HepG2 (cell line): ENCODE results near the gene TRPV2. TPM values are rescaled to one million over a fixed set of nuclear protein-coding genes. Genes with fewer than 3 reads are reported as not detected.

Experiments
- ATAC-seq: fragments of 200-7000 bp; cut with Tn5 transposase; 3 replicates; pipeline ENCODE4 v1.9.1; 2020; ENCODE audit warnings: mild to moderate bottlenecking, moderate library complexity
- BruUV-seq: library from RNA; stranded (reverse); fragments of 400-500 nt; replicated peaks from 2 replicates; lab custom pipeline; 2021; lab: Mats Ljungman, UMichigan
- CTCF ChIA-PET: fragments of 300-600 bp; formaldehyde crosslinking; extraction: SDS; loops from one replicate; lab custom pipeline; 2021; ENCODE audit warnings: low total read pairs, inconsistent platforms, low intra/inter-chr PET ratio; lab: Yijun Ruan, JAX
- POLR2A ChIA-PET: fragments of 350-600 bp; sonication (Branson Sonifier 250); formaldehyde crosslinking; loops from one replicate; lab custom pipeline; 2020; ENCODE audit warnings: antibody characterized with exemption, inconsistent platforms; lab: Yijun Ruan, JAX
- DNase-seq: peaks from one replicate; pipeline ENCODE4 v3.0.0-alpha.2; 2015; ENCODE audit warnings: low spot score
- FAIRE-seq: peaks from 3 replicates; lab custom pipeline; 2011; peaks lifted over from hg19 to GRCh38; lab: Jason Lieb, UNC
- H2AFZ ChIP-seq: one replicate; pipeline ENCODE4 v1.6.1; 2011; ENCODE audit warnings: low read length, inconsistent platforms
- H3K27ac ChIP-seq: fragments of 300-600 bp; 3 replicates; pipeline ENCODE4 v1.8.0; 2011; ENCODE audit warnings: mixed run types, mild to moderate bottlenecking, mixed read lengths, low read length, inconsistent platforms; ENCODE audit not compliant: insufficient read depth; ENCODE audit errors: extremely low read length
- H3K27me3 ChIP-seq, 2 experiments: fragments of 200-600 bp in 1 of 2; 2 replicates in 1 of 2; 3 replicates in 1 of 2; pipeline versions ENCODE4 v1.6.0 to v1.8.0; 2011; ENCODE audit warnings: low read length in 2 of 2, mild to moderate bottlenecking in 2 of 2, moderate library complexity in 2 of 2, inconsistent platforms in 1 of 2; ENCODE audit not compliant: insufficient read depth in 2 of 2, control insufficient read depth in 1 of 2
- H3K36me3 ChIP-seq, 2 experiments: fragments of 200-600 bp in 1 of 2; replicated peaks in 1 of 2; 2 replicates in 1 of 2; 3 replicates in 1 of 2; pipeline versions ENCODE4 v1.5.1 to v1.8.0; 2011; ENCODE audit warnings: low read length in 2 of 2, inconsistent platforms in 1 of 2; ENCODE audit not compliant: insufficient read depth in 2 of 2, control insufficient read depth in 1 of 2
- H3K4me1 ChIP-seq: 2 replicates; pipeline ENCODE4 v1.5.1; 2012; ENCODE audit warnings: low read length, inconsistent platforms; ENCODE audit not compliant: insufficient read depth
- H3K4me2 ChIP-seq: 2 replicates; pipeline ENCODE4 v1.6.0; 2011; ENCODE audit warnings: low read depth, low read length, inconsistent platforms
- H3K4me3 ChIP-seq, 3 experiments: fragments of 200-600 bp in 1 of 3; sonication (generic), shearing (Covaris generic) in 1 of 3; replicated peaks in 1 of 3; 2 replicates each; pipeline ENCODE4 v1.5.1; 2011 to 2016; ENCODE audit warnings: low read length in 3 of 3, inconsistent platforms in 2 of 3, low read depth in 2 of 3, mild to moderate bottlenecking in 2 of 3, control low read depth in 1 of 3, mixed read lengths in 1 of 3; ENCODE audit not compliant: insufficient read depth in 1 of 3
- H3K79me2 ChIP-seq: one replicate; pipeline ENCODE4 v1.6.1; 2011; ENCODE audit warnings: low read length, inconsistent platforms; ENCODE audit not compliant: insufficient read depth
- H3K9ac ChIP-seq: 2 replicates; pipeline ENCODE4 v1.6.0; 2011; ENCODE audit warnings: mild to moderate bottlenecking, low read depth, low read length, inconsistent platforms; ENCODE audit not compliant: insufficient read depth
- H3K9me3 ChIP-seq: 2 replicates; pipeline ENCODE4 v1.5.1; 2012; ENCODE audit warnings: mild to moderate bottlenecking, low read length
- H4K20me1 ChIP-seq: 2 replicates; pipeline ENCODE4 v1.6.0; 2011; ENCODE audit warnings: inconsistent platforms, mild to moderate bottlenecking, low read length, moderate library complexity; ENCODE audit not compliant: insufficient read depth
- RAD21 ChIP-seq: fragments of 450-650 bp; formaldehyde crosslinking; IDR thresholded peaks from 2 replicates; pipeline ENCODE4 v1.5.0; 2020; ENCODE audit warnings: mild to moderate bottlenecking
- ZNF558 ChIP-seq: sonication (generic); formaldehyde crosslinking; IDR thresholded peaks from 2 replicates; pipeline ENCODE4 v1.9.0; 2022; ENCODE audit warnings: mild to moderate bottlenecking, missing genetic modification reagents, borderline replicate concordance
- ZNF563 ChIP-seq: sonication (generic); formaldehyde crosslinking; IDR thresholded peaks from 2 replicates; pipeline ENCODE4 v1.8.0; 2022; ENCODE audit warnings: mild to moderate bottlenecking, moderate library complexity, missing genetic modification reagents
- WGBS: methylation state at CpG from one replicate; pipeline ENCODE4 v1.1.6; 2017; ENCODE audit warnings: low lambda C conversion rate; 5-methylcytosine and 5-hydroxymethylcytosine counted together
- in situ Hi-C: cut with HindIII; loops from 2 replicates; pipeline ENCODE4 v1.10.0; 2017; ENCODE audit warnings: low pct_unique_long_range_greater_than_20kb; ENCODE audit not compliant: extremely low pct_ligation_motif_present
- intact Hi-C: fragments of 100-400 bp; cut with micrococcal nuclease; formaldehyde crosslinking; loops from one replicate; pipeline ENCODE4 v1.10.0; 2022; ENCODE audit not compliant: unreplicated experiment
- polyA plus RNA-seq, 8 experiments: library from polyadenylated mRNA; depleted of rRNA in 3 of 8; stranded (reverse) in 7 of 8; unstranded in 1 of 8; fragments of >200 nt; fragmentation: Illumina TruSeq in 4 of 8; extraction: Trizol in 4 of 8; gene quantifications; 2 replicates each; pipeline versions ENCODE4 v1.2.1 to v1.2.3, GENCODE V29; 2011 to 2016; ENCODE audit warnings: low read depth in 4 of 8, missing spikeins in 1 of 8, mixed read lengths in 1 of 8; ENCODE audit not compliant: insufficient read depth in 1 of 8
- total RNA-seq, 5 experiments: library from RNA; depleted of rRNA; stranded (reverse); fragments of >200 nt; fragmentation: Illumina TruSeq; extraction: Trizol; gene quantifications; 2 replicates each; pipeline ENCODE4 v1.2.3, GENCODE V29; 2016; ENCODE audit warnings: low read depth in 1 of 5
- TF ChIP-seq, protein P1 (sequence below): sonication (generic); formaldehyde crosslinking; IDR thresholded peaks from 2 replicates; pipeline ENCODE4 v1.5.1; 2020; ENCODE audit warnings: mild to moderate bottlenecking, missing genetic modification reagents
- TF ChIP-seq, protein P2 (sequence below): IDR thresholded peaks from 2 replicates; pipeline ENCODE4 v1.6.1; 2012; ENCODE audit warnings: low read depth, low read length, improper control_type of control experiment
- TF ChIP-seq, protein P3 (sequence below): IDR thresholded peaks from 2 replicates; pipeline ENCODE4 v1.6.1; 2016; ENCODE audit warnings: low read depth, missing genetic modification reagents, missing compliant biosample characterization

The TRPV2 gene
- total and polyA plus RNA-seq, 2 of the 13 experiments (the other 11 are each of a cell fraction or from before 2014, with no cell fraction given), result 13.6 to 21.3 TPM

DNA sequence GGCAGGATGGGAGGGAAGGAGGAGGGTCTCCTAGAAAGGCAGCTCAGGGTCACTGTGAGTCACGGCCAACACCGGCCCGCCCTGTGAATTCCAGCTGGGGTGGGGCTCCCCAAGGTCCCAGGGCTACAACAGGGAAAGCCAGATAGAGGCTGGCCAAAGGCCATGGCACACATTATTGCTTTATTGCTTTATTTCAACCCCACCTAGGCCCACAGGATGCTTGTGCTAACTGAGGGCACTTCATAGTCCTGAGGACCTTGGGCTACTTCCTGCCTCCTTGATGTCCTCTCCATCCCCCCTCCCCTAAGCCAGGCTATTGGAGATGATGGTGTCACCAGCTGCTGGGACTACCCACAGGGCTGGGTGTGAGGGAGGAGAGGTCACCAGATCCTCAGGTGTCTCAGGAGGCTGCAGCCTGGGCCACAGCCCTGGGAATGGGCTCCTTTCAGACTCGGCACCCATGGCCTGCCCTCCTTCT lies 50.5 kb downstream of the TRPV2 start:
- ChIA-PET POLR2A (interaction anchor here (1.7 kb wide), 1 partner anchor 27 kb away, joined by 6 read pairs; no protein-coding TSS in a partner anchor), CTCF (no interaction called here)
- no TSS peak for BruUV-seq
- peaks cover 2% of the 10 kb centered on the region; the same call in 1 of the 2 replicates for H4K20me1 ChIP-seq
- no peak overlapping the region for H3K27ac ChIP-seq
- FAIRE-seq (no peak), ATAC-seq (peak; percentile 7; the same call in 1 of the 3 replicates), DNase-seq (no peak)
- TF ChIP-seq RAD21 (CRISPR knock-in tag) (no peak), ZNF558 (CRISPR knock-in tag) (no peak), ZNF563 (CRISPR knock-in tag) (no peak)
- TF ChIP-seq, protein P1, sequence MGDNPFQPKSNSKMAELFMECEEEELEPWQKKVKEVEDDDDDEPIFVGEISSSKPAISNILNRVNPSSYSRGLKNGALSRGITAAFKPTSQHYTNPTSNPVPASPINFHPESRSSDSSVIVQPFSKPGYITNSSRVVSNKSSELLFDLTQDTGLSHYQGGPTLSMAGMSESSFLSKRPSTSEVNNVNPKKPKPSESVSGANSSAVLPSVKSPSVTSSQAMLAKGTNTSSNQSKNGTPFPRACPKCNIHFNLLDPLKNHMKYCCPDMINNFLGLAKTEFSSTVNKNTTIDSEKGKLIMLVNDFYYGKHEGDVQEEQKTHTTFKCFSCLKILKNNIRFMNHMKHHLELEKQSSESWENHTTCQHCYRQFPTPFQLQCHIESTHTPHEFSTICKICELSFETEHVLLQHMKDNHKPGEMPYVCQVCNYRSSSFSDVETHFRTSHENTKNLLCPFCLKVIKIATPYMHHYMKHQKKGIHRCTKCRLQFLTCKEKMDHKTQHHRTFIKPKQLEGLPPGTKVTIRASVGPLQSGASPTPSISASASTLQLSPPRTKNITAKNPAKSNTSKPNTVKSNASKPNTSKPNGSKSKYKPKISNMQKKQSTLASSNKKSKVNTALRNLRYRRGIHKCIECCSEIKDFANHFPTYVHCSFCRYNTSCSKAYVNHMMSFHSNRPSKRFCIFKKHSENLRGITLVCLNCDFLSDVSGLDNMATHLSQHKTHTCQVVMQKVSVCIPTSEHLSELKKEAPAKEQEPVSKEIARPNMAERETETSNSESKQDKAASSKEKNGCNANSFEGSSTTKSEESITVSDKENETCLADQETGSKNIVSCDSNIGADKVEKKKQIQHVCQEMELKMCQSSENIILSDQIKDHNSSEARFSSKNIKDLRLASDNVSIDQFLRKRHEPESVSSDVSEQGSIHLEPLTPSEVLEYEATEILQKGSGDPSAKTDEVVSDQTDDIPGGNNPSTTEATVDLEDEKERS (CRISPR knock-in tag), result no peak
- TF ChIP-seq, protein P2, sequence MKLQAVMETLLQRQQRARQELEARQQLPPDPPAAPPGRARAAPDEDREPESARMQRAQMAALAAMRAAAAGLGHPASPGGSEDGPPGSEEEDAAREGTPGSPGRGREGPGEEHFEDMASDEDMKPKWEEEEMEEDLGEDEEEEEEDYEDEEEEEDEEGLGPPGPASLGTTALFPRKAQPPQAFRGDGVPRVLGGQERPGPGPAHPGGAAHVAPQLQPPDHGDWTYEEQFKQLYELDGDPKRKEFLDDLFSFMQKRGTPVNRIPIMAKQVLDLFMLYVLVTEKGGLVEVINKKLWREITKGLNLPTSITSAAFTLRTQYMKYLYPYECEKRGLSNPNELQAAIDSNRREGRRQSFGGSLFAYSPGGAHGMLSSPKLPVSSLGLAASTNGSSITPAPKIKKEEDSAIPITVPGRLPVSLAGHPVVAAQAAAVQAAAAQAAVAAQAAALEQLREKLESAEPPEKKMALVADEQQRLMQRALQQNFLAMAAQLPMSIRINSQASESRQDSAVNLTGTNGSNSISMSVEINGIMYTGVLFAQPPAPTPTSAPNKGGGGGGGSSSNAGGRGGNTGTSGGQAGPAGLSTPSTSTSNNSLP, result no peak
- TF ChIP-seq, protein P3, sequence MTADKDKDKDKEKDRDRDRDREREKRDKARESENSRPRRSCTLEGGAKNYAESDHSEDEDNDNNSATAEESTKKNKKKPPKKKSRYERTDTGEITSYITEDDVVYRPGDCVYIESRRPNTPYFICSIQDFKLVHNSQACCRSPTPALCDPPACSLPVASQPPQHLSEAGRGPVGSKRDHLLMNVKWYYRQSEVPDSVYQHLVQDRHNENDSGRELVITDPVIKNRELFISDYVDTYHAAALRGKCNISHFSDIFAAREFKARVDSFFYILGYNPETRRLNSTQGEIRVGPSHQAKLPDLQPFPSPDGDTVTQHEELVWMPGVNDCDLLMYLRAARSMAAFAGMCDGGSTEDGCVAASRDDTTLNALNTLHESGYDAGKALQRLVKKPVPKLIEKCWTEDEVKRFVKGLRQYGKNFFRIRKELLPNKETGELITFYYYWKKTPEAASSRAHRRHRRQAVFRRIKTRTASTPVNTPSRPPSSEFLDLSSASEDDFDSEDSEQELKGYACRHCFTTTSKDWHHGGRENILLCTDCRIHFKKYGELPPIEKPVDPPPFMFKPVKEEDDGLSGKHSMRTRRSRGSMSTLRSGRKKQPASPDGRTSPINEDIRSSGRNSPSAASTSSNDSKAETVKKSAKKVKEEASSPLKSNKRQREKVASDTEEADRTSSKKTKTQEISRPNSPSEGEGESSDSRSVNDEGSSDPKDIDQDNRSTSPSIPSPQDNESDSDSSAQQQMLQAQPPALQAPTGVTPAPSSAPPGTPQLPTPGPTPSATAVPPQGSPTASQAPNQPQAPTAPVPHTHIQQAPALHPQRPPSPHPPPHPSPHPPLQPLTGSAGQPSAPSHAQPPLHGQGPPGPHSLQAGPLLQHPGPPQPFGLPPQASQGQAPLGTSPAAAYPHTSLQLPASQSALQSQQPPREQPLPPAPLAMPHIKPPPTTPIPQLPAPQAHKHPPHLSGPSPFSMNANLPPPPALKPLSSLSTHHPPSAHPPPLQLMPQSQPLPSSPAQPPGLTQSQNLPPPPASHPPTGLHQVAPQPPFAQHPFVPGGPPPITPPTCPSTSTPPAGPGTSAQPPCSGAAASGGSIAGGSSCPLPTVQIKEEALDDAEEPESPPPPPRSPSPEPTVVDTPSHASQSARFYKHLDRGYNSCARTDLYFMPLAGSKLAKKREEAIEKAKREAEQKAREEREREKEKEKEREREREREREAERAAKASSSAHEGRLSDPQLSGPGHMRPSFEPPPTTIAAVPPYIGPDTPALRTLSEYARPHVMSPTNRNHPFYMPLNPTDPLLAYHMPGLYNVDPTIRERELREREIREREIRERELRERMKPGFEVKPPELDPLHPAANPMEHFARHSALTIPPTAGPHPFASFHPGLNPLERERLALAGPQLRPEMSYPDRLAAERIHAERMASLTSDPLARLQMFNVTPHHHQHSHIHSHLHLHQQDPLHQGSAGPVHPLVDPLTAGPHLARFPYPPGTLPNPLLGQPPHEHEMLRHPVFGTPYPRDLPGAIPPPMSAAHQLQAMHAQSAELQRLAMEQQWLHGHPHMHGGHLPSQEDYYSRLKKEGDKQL (CRISPR knock-in tag), result no peak
- H2AFZ ChIP-seq, result no peak overlapping the region
- no peak overlapping the region for H3K4me2 ChIP-seq
- H3K4me1 ChIP-seq, result peaks cover 86% of the 10 kb centered on the region
- no peaks in the 10 kb centered on the region for H3K9me3 ChIP-seq
- H3K4me3 ChIP-seq, result no peak overlapping the region
- intact Hi-C loops, result loop anchor here (5.0 kb wide), 1 partner anchor 56 kb away; no protein-coding TSS in a partner anchor
- in situ Hi-C loops, result no loop called here
- no peak overlapping the region for H3K9ac ChIP-seq
- no peaks in the 10 kb centered on the region for H3K36me3 ChIP-seq
- no peaks in the 10 kb centered on the region for H3K79me2 ChIP-seq
- peaks cover 4 to 16% of the 10 kb centered on the region in 2 experiments; a peak in 3 of 5 replicates for H3K27me3 ChIP-seq
- 34% methylated on average over 4 of the region's 4 CpGs for WGBS
